ENCODE measurements around the gene SAMD13.

DNA sequence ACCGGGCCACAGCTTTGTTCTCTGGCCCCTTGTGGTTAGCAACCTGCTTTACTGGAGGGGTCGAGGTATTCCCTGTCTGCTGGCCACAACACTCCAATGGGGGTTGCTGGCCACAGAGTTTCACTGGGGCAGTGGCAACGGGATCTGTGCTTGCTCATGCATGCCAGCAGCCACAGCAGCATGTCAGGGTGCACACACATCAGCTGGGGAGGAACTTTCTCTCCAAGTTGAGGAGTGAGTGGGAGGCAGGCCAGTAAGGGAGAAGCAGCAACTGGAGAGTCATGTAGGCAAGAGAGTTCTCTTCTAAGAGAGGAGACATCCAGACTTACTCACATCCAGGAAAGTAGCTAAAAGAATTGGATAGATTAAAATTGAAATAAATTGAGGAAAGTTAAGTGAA lies 38.0 kb downstream of the SAMD13 start:
- TF ChIP-seq, protein P1, sequence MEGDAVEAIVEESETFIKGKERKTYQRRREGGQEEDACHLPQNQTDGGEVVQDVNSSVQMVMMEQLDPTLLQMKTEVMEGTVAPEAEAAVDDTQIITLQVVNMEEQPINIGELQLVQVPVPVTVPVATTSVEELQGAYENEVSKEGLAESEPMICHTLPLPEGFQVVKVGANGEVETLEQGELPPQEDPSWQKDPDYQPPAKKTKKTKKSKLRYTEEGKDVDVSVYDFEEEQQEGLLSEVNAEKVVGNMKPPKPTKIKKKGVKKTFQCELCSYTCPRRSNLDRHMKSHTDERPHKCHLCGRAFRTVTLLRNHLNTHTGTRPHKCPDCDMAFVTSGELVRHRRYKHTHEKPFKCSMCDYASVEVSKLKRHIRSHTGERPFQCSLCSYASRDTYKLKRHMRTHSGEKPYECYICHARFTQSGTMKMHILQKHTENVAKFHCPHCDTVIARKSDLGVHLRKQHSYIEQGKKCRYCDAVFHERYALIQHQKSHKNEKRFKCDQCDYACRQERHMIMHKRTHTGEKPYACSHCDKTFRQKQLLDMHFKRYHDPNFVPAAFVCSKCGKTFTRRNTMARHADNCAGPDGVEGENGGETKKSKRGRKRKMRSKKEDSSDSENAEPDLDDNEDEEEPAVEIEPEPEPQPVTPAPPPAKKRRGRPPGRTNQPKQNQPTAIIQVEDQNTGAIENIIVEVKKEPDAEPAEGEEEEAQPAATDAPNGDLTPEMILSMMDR (IDR thresholded peaks at IDR 0.05; ENCODE audit: insufficient read depth, low read depth, low read length), result no peak
- no peak for TF ChIP-seq EZH2 (IDR thresholded peaks at IDR 0.05; ENCODE audit: insufficient read depth, low read length)
